GM11168 (cell line): ENCODE measurements around the gene NKAP.
"Not testable (repeated sequence)": the region's sequence is repeated elsewhere in the genome, so short reads cannot be mapped to it uniquely, and the experiment has no call there.

Source experiments
- in situ Hi-C: fragments of 300-500 bp; cut with MboI; formaldehyde crosslinking; loops from one replicate; pipeline ENCODE4 v1.12.0; 2022; ENCODE audit warnings: low sequenced_read_pairs; ENCODE audit not compliant: unreplicated experiment

The NKAP gene

GRCh38 chrX:119943185-119943988, at the start of gene NKAP:
TSS of gene NKAP (minus strand) at chrX:119943751. CDS start at chrX:119943605, 146 bp downstream.
- in situ Hi-C loops, result no loop called here

DNA sequence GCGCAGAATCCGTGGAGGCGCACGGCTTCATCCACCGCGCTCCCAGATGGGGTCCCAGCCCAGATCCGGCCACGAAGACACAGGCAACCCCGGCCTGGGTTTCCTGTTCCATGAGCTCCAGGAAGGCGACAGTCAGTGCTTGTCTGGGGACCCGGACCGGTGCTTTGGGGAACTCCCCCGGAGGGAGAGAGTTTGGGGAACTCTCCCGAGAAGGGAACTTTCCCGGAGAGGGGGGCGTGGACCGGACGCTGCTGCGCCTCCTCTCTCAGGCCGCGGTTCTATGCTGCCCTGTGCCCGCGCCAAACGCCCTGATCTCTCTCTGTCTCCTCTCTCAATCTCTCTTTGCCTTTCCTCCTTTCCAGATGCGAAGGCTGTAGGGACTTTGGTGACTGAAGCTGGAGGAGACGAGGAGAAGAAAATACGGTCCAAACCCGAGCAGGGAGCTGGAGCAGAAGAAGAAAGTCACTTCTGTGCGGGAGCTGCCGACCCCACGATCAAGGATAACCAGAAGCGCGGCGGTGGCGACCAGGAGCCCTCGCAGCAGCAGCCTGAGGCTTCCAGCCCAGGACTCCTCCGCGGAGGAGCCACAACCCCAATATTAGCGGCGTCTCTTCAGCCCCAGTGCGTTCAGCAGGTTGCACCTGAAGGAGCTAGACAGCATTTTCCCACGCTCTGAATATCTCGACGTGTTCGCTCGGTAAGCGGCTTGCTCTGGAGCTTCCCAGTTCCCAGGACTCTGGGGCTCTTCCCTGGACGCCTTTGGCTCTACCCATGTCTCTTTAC, 47.6 kb upstream of the NKAP start:
- in situ Hi-C loops, result loop anchor here (25.0 kb wide), 1 partner anchor 171 kb away; the partner anchor contains the start of gene RHOXF2

DNA sequence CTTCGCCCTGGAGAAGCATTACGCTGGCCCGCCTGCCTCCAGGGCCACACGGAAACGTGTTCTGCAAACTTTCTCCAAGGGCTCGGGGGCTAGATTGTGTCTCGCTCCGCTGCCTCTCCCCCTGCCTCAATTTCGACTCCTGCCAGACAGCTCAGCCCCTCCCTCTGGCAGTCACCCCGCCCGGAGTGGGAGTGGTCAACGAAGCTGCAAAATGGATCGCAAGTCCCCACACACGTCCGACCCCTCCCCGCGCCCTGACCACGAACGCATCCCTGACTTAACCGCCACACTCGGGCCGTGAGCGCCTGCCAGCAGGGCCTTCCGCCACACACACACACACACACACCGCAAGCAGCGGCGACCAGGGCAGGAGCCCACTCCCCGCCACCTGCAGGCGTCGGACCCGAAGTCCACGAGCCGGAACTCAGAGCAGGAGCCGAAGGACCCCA, 47.0 kb upstream of the NKAP start:
- in situ Hi-C loops, result loop anchor here (25.0 kb wide), 1 partner anchor 172 kb away; the partner anchor contains the start of gene RHOXF2

DNA sequence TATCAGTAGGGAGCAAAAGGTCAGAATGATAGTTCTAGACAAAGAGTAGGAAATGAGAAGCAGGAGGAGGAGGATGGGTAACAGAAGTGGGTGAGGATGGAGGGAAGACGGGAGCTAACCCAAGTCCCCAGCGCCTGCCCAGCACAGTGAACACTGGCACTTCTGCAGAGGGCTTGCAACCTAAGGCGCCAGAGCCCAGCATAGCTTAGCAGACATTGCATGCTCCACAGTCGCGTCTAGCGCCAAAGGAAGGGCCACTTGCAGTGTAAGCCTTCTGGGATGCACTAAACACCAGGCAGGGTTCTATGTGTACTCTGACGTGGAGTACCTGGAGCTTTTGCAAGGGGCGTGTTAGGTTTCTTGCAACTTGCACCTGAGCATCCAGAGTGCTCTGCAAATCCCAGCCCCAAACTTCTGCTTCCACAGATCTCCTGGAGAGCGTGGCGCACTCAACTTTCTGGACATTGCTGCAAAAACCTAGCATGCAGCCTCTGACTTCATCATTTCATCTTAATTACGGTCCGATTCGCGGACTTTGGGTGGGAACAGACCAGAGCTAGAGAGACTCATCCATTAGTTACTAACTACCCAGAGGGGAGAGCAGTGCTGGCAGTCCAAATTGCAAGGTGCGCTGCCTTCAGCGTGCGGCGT, 46.5 kb upstream of the NKAP start:
- in situ Hi-C loops, result loop anchor here (25.0 kb wide), 1 partner anchor 172 kb away; the partner anchor contains the start of gene RHOXF2

GRCh38 chrX:119986203-119986602, 42.7 kb upstream of the NKAP start:
- in situ Hi-C loops, result loop anchor here (25.0 kb wide), 1 partner anchor 176 kb away; the partner anchor contains the start of gene RHOXF2

DNA sequence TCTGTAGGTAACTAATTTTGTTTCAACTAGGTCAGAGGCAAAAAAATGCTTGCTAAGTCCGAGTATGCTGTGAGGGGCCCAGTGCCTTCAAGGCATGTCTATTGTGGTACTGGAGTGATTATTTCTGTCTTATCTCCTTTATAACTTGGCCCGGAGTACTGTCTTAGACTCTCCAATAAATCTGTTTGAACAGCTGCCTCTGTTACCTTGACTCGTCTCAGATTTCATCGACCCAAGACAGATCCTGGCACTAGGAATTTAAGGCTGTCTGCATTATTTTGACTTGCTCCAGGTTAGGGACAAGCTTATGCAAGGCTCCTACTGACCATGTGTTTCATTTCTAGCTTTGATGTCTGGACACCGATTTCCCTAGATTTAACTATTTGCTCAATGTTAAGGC, 41.1 kb upstream of the NKAP start:
- in situ Hi-C loops, result loop anchor here (25.0 kb wide), 1 partner anchor 178 kb away; the partner anchor contains the start of gene RHOXF2

DNA sequence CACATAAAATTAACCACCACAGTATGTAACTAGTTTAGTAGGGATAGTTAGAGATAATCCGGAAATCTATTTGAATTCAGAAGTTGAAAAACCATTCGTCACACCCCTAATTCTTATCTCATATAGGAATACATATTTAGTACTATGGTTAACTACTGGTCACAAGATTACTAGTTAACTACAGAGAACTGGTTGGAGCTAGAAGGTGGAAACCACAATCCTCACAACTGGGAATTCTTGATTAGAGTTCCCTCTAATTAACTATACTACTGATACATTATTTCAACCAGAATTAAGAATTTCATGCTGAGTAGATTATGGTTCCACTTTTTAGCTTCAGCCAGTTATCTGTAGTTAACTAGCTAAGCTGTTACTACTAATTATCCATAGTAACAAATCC, 39.9 kb upstream of the NKAP start:
- in situ Hi-C loops, result loop anchor here (25.0 kb wide), 1 partner anchor 179 kb away; the partner anchor contains the start of gene RHOXF2

DNA sequence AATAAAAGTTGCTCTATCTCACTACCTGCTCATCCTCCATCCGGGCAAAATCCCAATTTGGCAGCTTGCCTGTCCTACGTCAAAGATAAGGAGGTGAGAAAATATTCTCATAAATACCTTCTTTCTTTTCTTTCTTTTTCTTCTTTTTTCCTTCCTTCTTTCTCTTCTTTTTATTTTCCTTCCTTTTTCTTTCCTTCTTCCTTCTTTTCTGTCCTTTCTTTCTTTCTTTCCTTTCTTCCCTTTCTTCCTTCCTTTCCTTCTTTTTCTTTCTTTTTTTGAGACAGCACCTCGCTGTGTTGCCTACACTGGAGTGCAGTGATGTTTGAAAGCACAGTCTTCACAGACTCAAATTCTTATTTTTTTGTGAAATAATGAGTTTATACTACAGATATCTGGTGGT, 38.6 kb upstream of the NKAP start:
- in situ Hi-C loops, result loop anchor here (25.0 kb wide), 1 partner anchor 180 kb away; the partner anchor contains the start of gene RHOXF2

DNA sequence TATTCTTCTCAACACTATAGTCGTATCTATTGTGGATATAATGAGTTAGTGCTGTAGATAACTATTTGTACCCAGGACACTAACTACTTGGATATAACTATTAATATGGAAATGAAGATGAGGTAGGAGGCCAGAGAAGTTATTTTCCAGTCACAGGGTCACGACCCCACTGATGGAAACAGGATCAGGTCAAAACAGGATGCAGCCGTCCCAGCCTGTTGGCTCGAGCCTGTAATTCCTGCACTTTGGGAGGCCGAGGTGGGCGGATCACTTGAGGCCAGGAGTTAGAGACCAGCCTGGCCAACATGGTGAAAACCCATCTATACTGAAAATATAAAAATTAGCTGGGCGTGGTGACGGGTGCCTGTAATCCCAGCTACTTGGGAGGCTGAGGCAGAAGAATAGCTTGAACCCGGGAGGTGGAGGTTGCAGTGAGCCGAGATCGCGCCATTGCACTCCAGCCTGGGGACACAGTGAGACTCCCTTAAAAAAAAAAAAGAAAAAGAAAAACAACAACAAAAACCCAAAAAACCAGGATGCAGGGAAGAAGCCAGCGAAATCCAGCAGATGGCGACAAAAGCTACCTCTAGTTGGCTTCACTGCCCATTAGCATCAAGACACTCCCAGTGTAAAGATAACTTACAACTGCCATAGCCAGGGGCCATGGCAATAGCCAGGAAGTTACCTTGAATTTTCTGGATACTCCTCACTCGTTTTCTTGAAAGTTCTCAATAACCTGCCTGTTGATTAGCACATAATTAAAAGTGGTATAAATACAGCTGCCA, 37.9 kb upstream of the NKAP start:
- in situ Hi-C loops, result loop anchor here (25.0 kb wide), 1 partner anchor 181 kb away; the partner anchor contains the start of gene RHOXF2

DNA sequence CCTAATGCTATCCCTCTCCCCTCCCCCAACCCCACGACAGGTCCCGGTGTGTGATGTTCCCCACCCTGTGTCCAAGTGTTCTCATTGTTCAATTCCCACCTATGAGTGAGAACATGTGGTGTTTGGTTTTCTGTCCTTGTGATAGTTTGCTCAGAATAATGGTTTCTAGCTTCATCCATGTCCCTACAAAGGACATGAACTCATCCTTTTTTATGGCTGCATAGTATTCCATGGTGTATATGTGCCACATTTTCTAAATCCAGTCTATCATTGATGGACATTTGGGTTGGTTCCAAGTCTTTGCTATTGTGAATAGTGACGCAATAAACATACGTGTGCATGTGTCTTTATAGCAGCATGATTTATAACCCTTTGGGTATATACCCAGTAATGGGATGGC, 33.6 kb upstream of the NKAP start:
- in situ Hi-C loops, result loop anchor here (25.0 kb wide), 1 partner anchor 185 kb away; the partner anchor contains the start of gene RHOXF2

- in situ Hi-C loops, result no loop called here
These were observed 27.6 kb upstream of the NKAP start for GRCh38 chrX:119971184-119971583.

GRCh38 chrX:119970574-119970973, 27.0 kb upstream of the NKAP start:
- in situ Hi-C loops, result no loop called here

DNA sequence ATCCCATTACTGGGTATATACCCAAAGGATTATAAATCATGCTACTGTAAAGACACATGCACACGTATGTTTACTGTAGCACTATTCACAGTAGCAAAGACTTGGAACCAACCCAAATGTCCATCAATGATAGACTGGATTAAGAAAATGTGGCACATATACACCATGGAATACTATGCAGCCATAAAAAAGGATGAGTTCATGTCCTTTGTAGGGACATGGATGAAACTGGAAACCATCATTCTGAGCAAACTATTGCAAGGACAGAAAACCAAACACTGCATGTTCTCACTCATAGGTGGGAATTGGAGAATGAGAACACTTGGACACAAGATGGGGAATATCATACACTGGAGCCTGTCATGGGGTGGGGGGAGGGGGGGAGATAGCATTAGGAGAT, 23.3 kb upstream of the NKAP start:
- in situ Hi-C loops, result not testable (repeated sequence)

DNA sequence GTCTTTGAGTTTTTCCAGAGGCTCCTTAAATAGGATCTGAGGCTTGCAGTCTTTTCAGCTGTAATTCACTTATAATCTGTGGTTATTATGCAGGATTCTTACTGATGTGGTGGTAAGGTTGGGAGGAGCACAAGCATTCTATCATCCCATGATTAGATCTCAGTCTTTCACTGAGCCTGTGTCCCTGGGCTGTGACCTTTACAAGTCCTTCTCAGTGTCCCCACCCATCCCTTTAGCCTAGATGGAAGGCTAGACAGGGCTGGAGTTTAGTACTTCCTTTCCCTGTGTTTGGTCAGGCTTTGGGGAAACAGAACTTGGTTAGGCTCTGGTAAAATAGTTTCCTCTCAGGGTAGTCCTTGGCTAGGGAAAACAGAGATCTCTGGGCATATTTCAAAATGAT, 17.1 kb upstream of the NKAP start:
- in situ Hi-C loops, result no loop called here

DNA sequence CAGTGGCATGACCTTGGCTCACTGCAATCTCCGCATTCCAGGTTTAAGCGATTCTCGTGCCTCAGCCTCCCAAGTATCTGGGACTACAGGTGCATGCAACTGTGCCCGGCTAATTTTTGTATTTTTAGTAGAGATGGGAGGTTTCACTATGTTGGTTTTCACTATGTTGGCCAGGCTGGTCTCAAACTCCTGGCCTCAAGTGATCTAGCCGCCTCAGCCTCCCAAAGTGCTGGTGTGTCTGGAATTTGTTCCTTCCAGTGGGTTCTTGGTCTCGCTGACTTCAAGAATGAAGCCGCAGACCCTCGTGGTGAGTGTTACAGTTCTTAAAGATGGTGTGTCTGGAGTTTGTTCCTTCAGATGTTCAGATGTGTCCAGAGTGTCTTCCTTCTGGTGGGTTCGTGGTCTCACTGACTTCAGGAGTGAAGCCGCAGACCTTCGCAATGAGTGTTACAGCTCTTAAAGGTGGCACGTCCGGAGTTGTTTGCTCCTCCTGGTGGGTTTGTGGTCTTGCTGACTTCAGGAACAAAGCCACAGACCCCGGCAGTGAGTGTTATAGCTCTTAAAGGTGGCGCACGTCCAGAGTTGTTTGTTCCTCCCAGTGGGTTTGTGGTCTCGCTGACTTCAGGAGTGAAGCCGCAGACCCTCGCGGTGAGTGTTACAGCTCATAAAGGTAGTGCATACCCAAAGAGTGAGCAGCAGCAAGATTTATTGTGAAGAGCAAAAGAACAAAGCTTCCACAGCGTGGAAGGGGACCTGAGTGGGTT, 12.4 kb upstream of the NKAP start:
- in situ Hi-C loops, result not testable (repeated sequence)

DNA sequence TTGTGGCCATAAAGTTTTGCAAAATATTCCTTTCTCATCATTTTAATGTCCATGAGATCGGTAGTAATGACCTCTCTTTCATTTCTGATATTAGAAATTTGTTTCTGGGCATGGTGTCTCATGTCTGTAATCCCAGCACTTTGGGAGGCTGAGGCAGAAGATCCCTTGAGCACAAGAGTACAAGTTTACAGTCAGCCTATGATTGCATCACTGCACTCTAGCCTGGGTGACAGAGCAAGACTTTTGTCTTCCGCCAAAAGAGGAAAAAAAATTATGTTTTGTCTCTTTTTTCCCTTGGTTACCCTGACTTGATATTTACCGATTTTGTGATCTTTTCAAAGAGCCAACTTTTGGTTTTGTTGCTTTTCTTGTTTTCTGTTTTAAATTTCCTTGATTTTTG, 10.8 kb upstream of the NKAP start:
- in situ Hi-C loops, result no loop called here

GRCh38 chrX:119948381-119948780, 4.8 kb upstream of the NKAP start:
- in situ Hi-C loops, result no loop called here

GRCh38 chrX:119945481-119945880, 1.9 kb upstream of the NKAP start:
- in situ Hi-C loops, result no loop called here

GRCh38 chrX:119942831-119943184, 743 bp downstream of the NKAP start:
- in situ Hi-C loops, result no loop called here
